ENCODE measurements around the gene TRABD2B.

The TRABD2B gene

DNA sequence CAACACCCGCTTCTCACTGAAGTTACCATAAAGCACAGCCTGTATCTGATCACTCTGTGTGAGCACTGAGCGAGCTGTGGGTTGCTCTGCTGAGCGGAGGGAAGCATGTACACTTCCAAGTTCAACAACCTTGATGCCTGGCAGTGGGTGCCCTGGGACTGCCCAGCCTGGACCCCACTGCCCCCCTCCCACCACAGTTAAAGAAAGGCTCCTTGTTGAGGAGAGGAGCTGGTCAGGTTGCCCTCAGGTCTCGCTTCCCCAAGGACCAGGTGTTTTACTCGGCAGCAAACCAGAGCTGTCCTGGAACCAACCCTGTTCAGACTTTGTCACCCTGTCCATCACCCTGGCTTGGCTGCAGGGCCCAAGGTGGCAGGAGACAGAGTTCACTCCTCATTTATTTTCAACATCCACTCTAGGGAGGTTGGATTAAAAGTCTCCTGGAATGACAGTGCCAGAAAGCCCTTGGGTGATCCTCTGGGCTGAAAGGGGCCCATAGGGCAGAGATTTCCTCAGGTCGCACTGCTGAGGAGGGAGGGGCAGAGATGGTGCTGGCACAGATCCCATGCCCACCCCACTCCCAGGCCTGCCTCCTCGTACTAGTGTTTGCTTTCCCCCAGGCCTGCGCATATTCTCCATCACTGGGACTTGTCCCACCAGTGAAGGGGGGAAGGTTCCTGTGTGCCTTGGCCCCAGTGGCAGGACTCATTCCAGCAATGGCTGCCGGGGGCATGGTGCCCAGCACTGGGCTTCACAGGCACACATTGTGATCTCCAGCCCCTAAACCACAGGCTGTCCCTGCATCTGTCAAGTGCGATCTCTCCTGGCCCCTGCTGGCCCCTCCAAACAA lies 101.7 kb downstream of the TRABD2B start:
- Mint-ChIP-seq H3K4me1 (no peaks in the 10 kb centered on the region), H3K4me3 (no peak overlapping the region), H3K9me3 (no peaks in the 10 kb centered on the region), H3K27me3 (peaks cover 8% of the 10 kb centered on the region), H3K36me3 (ENCODE audit: insufficient read depth) (no peaks in the 10 kb centered on the region), H3K27ac (ENCODE audit: low read depth) (no peak overlapping the region)
- no peak for ATAC-seq (replicated peaks; ENCODE audit: extremely low read depth, poor library complexity, severe bottlenecking)
- no peak for DNase-seq (ENCODE audit: low spot score in 2 of 2)

DNA sequence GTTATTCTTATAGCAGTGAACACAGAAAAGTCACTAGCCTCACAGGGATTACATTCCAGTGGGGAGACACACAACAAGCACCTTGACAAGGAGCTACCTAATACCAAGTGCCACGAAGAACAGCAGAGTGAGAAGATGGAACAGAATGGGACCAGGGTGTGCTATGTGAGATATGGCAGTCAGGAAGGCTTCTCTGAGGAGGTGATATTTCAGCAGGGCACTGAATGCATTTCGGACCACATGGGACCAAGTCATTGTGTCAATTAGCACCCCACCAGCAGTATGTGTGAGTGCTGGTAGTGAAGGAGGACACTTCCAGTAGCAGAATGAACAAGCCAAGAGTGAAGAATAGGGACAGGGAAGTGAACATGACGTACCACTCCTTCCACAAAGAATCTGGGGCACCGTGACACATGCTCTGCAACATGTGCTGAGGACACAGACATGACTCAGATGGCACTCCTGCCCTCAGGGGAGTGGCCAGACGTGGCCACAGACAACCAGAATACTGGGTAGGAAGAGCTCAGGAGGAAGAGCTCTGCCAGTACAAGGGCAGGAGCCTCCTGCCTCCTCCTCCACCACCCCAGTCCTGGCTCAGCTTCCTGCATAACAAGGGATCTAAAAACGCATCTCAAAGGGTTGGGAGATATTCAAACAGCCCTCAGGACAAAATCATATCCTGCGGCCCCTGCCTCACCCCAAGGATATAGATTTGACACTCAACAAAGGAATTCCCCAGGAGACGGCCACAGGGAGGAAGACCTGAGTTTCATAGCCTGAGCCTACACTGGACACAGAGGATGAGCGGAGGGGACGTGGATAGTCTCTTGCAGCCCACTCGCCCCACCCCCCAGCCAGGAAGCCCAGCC lies 102.5 kb downstream of the TRABD2B start:
- H3K27ac Mint-ChIP-seq (ENCODE audit: low read depth): no peak overlapping the region
- H3K4me3 Mint-ChIP-seq: no peak overlapping the region
- H3K4me1 Mint-ChIP-seq: no peaks in the 10 kb centered on the region
- no peak for DNase-seq (ENCODE audit: low spot score in 2 of 2)
- ATAC-seq (replicated peaks; ENCODE audit: extremely low read depth, poor library complexity, severe bottlenecking): no peak
- H3K9me3 Mint-ChIP-seq: no peaks in the 10 kb centered on the region
- H3K27me3 Mint-ChIP-seq: peaks cover 8% of the 10 kb centered on the region
- H3K36me3 Mint-ChIP-seq (ENCODE audit: insufficient read depth): no peaks in the 10 kb centered on the region

GRCh38 chr1:47893412-47893811 lies 103.8 kb downstream of the TRABD2B start:
- DNase-seq (ENCODE audit: low spot score in 2 of 2): no peak
- ATAC-seq (replicated peaks; ENCODE audit: extremely low read depth, poor library complexity, severe bottlenecking): no peak
- Mint-ChIP-seq H3K27ac (ENCODE audit: low read depth) (no peak overlapping the region), H3K4me1 (no peaks in the 10 kb centered on the region), H3K4me3 (no peak overlapping the region), H3K36me3 (ENCODE audit: insufficient read depth) (no peaks in the 10 kb centered on the region), H3K9me3 (no peaks in the 10 kb centered on the region), H3K27me3 (peaks cover 8% of the 10 kb centered on the region)

DNA sequence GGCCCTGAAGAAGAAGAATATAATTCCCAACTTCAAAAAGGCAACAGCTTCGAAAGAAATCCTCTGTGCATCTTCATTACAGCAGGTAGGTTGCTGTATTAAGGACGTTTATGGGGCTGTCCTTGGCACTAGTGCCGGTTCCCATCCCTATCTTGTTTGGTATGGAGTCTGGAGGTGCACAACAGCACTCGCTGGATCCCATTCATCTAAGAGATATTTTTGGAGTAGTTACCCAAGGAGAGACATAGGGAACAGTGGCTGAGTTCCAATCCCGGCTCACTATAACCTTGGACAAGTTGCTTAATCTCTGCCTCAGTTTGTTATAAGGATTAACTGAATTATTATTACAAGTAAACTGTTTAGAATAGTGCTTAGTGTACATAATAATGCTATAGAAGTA lies 106.4 kb downstream of the TRABD2B start:
- no peak overlapping the region for H3K27ac Mint-ChIP-seq (ENCODE audit: low read depth)
- no peak overlapping the region for H3K4me3 Mint-ChIP-seq
- peaks cover 8% of the 10 kb centered on the region for H3K27me3 Mint-ChIP-seq
- H3K4me1 Mint-ChIP-seq: no peaks in the 10 kb centered on the region
- ATAC-seq (replicated peaks; ENCODE audit: extremely low read depth, poor library complexity, severe bottlenecking): no peak
- no peak for DNase-seq (ENCODE audit: low spot score in 2 of 2)
- H3K36me3 Mint-ChIP-seq (ENCODE audit: insufficient read depth): no peaks in the 10 kb centered on the region
- no peaks in the 10 kb centered on the region for H3K9me3 Mint-ChIP-seq

GRCh38 chr1:47888294-47888629 lies 108.9 kb downstream of the TRABD2B start:
- H3K27ac Mint-ChIP-seq (ENCODE audit: low read depth): no peak overlapping the region
- H3K36me3 Mint-ChIP-seq (ENCODE audit: insufficient read depth): no peaks in the 10 kb centered on the region
- H3K9me3 Mint-ChIP-seq: no peaks in the 10 kb centered on the region
- no peaks in the 10 kb centered on the region for H3K27me3 Mint-ChIP-seq
- no peak overlapping the region for H3K4me3 Mint-ChIP-seq
- ATAC-seq (replicated peaks; ENCODE audit: extremely low read depth, poor library complexity, severe bottlenecking): no peak
- DNase-seq (ENCODE audit: low spot score in 2 of 2): no peak
- no peaks in the 10 kb centered on the region for H3K4me1 Mint-ChIP-seq

DNA sequence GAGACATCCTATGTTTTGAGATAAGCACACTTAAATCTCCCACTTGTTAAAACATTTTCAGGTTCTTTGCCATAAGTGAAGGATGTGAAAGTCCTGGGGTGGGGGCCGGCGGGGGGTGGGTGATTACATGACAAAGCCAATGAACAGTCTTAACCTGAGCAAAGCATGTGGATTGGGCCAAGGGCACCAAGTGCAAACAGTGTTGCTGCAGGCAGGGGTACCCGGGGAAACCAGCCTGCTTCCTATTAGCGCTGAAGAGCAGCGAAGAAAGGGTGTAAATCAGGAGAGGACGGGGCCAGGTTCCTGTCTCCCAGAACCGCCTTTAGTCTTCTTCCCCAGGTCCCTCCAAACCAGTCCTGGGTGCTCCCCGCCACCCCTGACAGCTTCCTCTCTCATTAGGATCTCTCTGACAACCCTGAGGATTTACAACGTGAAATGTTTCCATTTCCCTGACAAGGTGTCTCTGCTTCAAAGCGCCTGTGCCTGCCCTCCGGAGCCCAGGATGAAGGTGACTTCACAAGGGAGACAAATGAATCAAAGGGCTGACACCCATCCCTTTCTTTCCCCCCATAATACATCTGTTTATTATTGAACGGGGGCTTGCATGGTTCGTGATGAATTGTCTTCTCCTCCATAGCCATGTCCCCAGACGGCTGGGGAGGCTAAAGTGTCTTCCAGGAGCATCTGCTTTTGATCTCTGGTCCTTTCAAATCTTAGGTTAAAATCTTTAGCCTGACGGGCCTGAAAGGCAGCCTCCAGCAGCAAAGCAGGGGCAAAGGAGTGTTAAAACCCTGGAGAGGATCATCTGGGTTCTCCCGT lies 109.5 kb downstream of the TRABD2B start:
- Mint-ChIP-seq H3K4me1 (no peaks in the 10 kb centered on the region), H3K4me3 (no peak overlapping the region), H3K9me3 (no peaks in the 10 kb centered on the region), H3K27ac (ENCODE audit: low read depth) (no peak overlapping the region), H3K36me3 (ENCODE audit: insufficient read depth) (no peaks in the 10 kb centered on the region), H3K27me3 (peaks cover under 1% of the 10 kb centered on the region)
- ATAC-seq (replicated peaks; ENCODE audit: extremely low read depth, poor library complexity, severe bottlenecking): no peak
- no peak for DNase-seq (ENCODE audit: low spot score in 2 of 2)

DNA sequence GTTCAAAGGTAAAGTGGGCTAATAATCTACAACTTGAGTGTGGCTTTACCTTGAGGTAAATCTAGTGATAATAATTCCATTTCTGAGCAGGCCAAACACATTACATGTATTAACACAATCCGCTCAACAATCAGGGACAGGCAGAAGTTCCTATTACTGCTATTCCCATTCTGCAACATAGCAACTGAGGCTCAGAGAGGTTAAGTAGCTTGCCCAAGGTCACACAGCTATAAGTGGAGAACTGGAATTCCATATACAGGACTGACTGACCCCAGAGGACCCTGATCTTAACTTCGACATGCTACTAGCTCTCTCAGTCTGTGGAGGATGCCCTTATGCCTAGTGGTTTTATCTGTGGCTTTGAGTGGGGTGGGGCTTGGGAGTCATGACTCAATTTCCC lies 110.1 kb downstream of the TRABD2B start:
- Mint-ChIP-seq H3K27ac (ENCODE audit: low read depth) (no peak overlapping the region), H3K4me1 (no peaks in the 10 kb centered on the region), H3K4me3 (no peak overlapping the region), H3K9me3 (no peaks in the 10 kb centered on the region), H3K36me3 (ENCODE audit: insufficient read depth) (no peaks in the 10 kb centered on the region), H3K27me3 (peaks cover 7% of the 10 kb centered on the region)
- ATAC-seq (replicated peaks; ENCODE audit: extremely low read depth, poor library complexity, severe bottlenecking): no peak
- no peak for DNase-seq (ENCODE audit: low spot score in 2 of 2)

GRCh38 chr1:47886141-47886540 lies 111.0 kb downstream of the TRABD2B start:
- ATAC-seq (replicated peaks; ENCODE audit: extremely low read depth, poor library complexity, severe bottlenecking): no peak
- Mint-ChIP-seq H3K9me3 (no peaks in the 10 kb centered on the region), H3K36me3 (ENCODE audit: insufficient read depth) (no peaks in the 10 kb centered on the region), H3K27ac (ENCODE audit: low read depth) (no peak overlapping the region), H3K4me1 (no peaks in the 10 kb centered on the region), H3K4me3 (no peak overlapping the region), H3K27me3 (peaks cover 8% of the 10 kb centered on the region)
- no peak for DNase-seq (ENCODE audit: low spot score in 2 of 2)

- Mint-ChIP-seq H3K4me1 (no peaks in the 10 kb centered on the region), H3K4me3 (no peak overlapping the region), H3K27ac (ENCODE audit: low read depth) (no peak overlapping the region), H3K27me3 (peaks cover 8% of the 10 kb centered on the region), H3K9me3 (no peaks in the 10 kb centered on the region), H3K36me3 (ENCODE audit: insufficient read depth) (no peaks in the 10 kb centered on the region)
- DNase-seq (ENCODE audit: low spot score in 2 of 2) (no peak), ATAC-seq (replicated peaks; ENCODE audit: extremely low read depth, poor library complexity, severe bottlenecking) (no peak)
Measured at GRCh38 chr1:47885062-47885830, 111.9 kb downstream of the TRABD2B start.

GRCh38 chr1:47883963-47884362 lies 113.2 kb downstream of the TRABD2B start:
- Mint-ChIP-seq H3K9me3 (no peaks in the 10 kb centered on the region), H3K27me3 (peaks cover 8% of the 10 kb centered on the region), H3K36me3 (ENCODE audit: insufficient read depth) (no peaks in the 10 kb centered on the region), H3K4me1 (no peaks in the 10 kb centered on the region), H3K4me3 (no peak overlapping the region), H3K27ac (ENCODE audit: low read depth) (no peak overlapping the region)
- ATAC-seq (replicated peaks; ENCODE audit: extremely low read depth, poor library complexity, severe bottlenecking): no peak
- DNase-seq (ENCODE audit: low spot score in 2 of 2): no peak

- no peak for ATAC-seq (replicated peaks; ENCODE audit: extremely low read depth, poor library complexity, severe bottlenecking)
- Mint-ChIP-seq H3K36me3 (ENCODE audit: insufficient read depth) (no peaks in the 10 kb centered on the region), H3K27ac (ENCODE audit: low read depth) (no peak overlapping the region), H3K4me3 (no peak overlapping the region), H3K27me3 (peaks cover 8% of the 10 kb centered on the region), H3K9me3 (no peaks in the 10 kb centered on the region), H3K4me1 (no peaks in the 10 kb centered on the region)
- DNase-seq (ENCODE audit: low spot score in 2 of 2): no peak
Measured at GRCh38 chr1:47881505-47882442, 115.4 kb downstream of the TRABD2B start.
